Measurements from ENCODE around the gene RNF6. TPM values are rescaled to one million over a fixed set of nuclear protein-coding genes. Genes with fewer than 3 reads are reported as not detected.
A peak's percentile ranks its signal among the peaks of the same experiment; 100 is the strongest.

The RNF6 gene
- total and polyA plus RNA-seq, 4 donors = 14.7 to 32.5 (median 24.7) TPM

GRCh38 chr13:26220575-26220974, 1.5 kb downstream of the RNF6 start:
- no peak for TF ChIP-seq CTCF (IDR thresholded peaks at IDR 0.05; ENCODE audit: control extremely low read depth, extremely low read depth)
- 72 to 88% methylated on average over 2 of the region's 2 CpGs for WGBS, 2 donors
- Histone ChIP-seq H3K4me1 (ENCODE audit: control insufficient read depth in 5 of 5, insufficient read depth in 5 of 5, low read length in 5 of 5) (peaks cover 0 to 11% (median 7%) of the 10 kb centered on the region in 5 donors), H3K4me3 (no peak overlapping the region), H3K27ac (ENCODE audit: low read depth in 1 of 2, low read length in 1 of 2) (no peak overlapping the region), H3K27me3 (ENCODE audit: control insufficient read depth in 3 of 3, insufficient read depth in 3 of 3, low read length in 2 of 3) (no peaks in the 10 kb centered on the region), H3K36me3 (ENCODE audit: control insufficient read depth in 4 of 4, insufficient read depth in 4 of 4, low read length in 4 of 4) (peaks cover 4 to 28% (median 16%) of the 10 kb centered on the region in 4 donors), H3K9me3 (ENCODE audit: control insufficient read depth in 4 of 4, insufficient read depth in 3 of 4, low read length in 3 of 4) (no peaks in the 10 kb centered on the region), H3K9ac (ENCODE audit: insufficient read depth in 1 of 2, low read length in 2 of 2) (peak overlapping the region in 1 of 2 donors; percentile 81)
- DNase-seq = no peak
- no peak for ATAC-seq (ENCODE audit: insufficient read depth, low FRiP score)

- Histone ChIP-seq H3K36me3 (ENCODE audit: control insufficient read depth in 4 of 4, insufficient read depth in 4 of 4, low read length in 4 of 4) (peaks cover 10 to 34% (median 23%) of the 10 kb centered on the region in 4 donors), H3K9ac (ENCODE audit: insufficient read depth in 1 of 2, low read length in 2 of 2) (no peak overlapping the region), H3K4me1 (ENCODE audit: control insufficient read depth in 5 of 5, insufficient read depth in 5 of 5, low read length in 5 of 5) (peaks cover 0 to 11% (median 7%) of the 10 kb centered on the region in 5 donors), H3K27me3 (ENCODE audit: control insufficient read depth in 3 of 3, insufficient read depth in 3 of 3, low read length in 2 of 3) (no peaks in the 10 kb centered on the region), H3K4me3 (no peak overlapping the region), H3K27ac (ENCODE audit: low read depth in 1 of 2, low read length in 1 of 2) (no peak overlapping the region), H3K9me3 (ENCODE audit: control insufficient read depth in 4 of 4, insufficient read depth in 3 of 4, low read length in 3 of 4) (no peaks in the 10 kb centered on the region)
- WGBS, 2 donors = 87 to 88% methylated on average over 1 of the region's 1 CpG
- DNase-seq = no peak
- no peak for ATAC-seq (ENCODE audit: insufficient read depth, low FRiP score)
- TF ChIP-seq CTCF (IDR thresholded peaks at IDR 0.05; ENCODE audit: control extremely low read depth, extremely low read depth) = no peak
These were observed 2.4 kb downstream of the RNF6 start for GRCh38 chr13:26219726-26220125.

- Histone ChIP-seq H3K36me3 (ENCODE audit: control insufficient read depth in 4 of 4, insufficient read depth in 4 of 4, low read length in 4 of 4) (peaks cover 21 to 43% (median 33%) of the 10 kb centered on the region in 4 donors), H3K27ac (ENCODE audit: low read depth in 1 of 2, low read length in 1 of 2) (no peak overlapping the region), H3K27me3 (ENCODE audit: control insufficient read depth in 3 of 3, insufficient read depth in 3 of 3, low read length in 2 of 3) (no peaks in the 10 kb centered on the region), H3K9ac (ENCODE audit: insufficient read depth in 1 of 2, low read length in 2 of 2) (no peak overlapping the region), H3K9me3 (ENCODE audit: control insufficient read depth in 4 of 4, insufficient read depth in 3 of 4, low read length in 3 of 4) (no peaks in the 10 kb centered on the region), H3K4me1 (ENCODE audit: control insufficient read depth in 5 of 5, insufficient read depth in 5 of 5, low read length in 5 of 5) (peaks cover 0 to 9% (median 7%) of the 10 kb centered on the region in 5 donors), H3K4me3 (no peak overlapping the region)
- no peak for TF ChIP-seq CTCF (IDR thresholded peaks at IDR 0.05; ENCODE audit: control extremely low read depth, extremely low read depth)
- ATAC-seq (ENCODE audit: insufficient read depth, low FRiP score) (no peak), DNase-seq (no peak)
- WGBS, 2 donors = 94 to 96% methylated on average over 2 of the region's 2 CpGs
These were observed 6.1 kb downstream of the RNF6 start for GRCh38 chr13:26216042-26216441.

GRCh38 chr13:26213982-26214381, 8.1 kb downstream of the RNF6 start:
- Histone ChIP-seq H3K9ac (ENCODE audit: insufficient read depth in 1 of 2, low read length in 2 of 2) (no peak overlapping the region), H3K9me3 (ENCODE audit: control insufficient read depth in 4 of 4, insufficient read depth in 3 of 4, low read length in 3 of 4) (no peaks in the 10 kb centered on the region), H3K27ac (ENCODE audit: low read depth in 1 of 2, low read length in 1 of 2) (no peak overlapping the region), H3K4me3 (no peak overlapping the region), H3K27me3 (ENCODE audit: control insufficient read depth in 3 of 3, insufficient read depth in 3 of 3, low read length in 2 of 3) (no peaks in the 10 kb centered on the region), H3K36me3 (ENCODE audit: control insufficient read depth in 4 of 4, insufficient read depth in 4 of 4, low read length in 4 of 4) (peaks cover 26 to 42% (median 32%) of the 10 kb centered on the region in 4 donors), H3K4me1 (ENCODE audit: control insufficient read depth in 5 of 5, insufficient read depth in 5 of 5, low read length in 5 of 5) (no peaks in the 10 kb centered on the region)
- WGBS, 2 donors = 90 to 92% methylated on average over 6 of the region's 6 CpGs
- no peak for DNase-seq
- TF ChIP-seq CTCF (IDR thresholded peaks at IDR 0.05; ENCODE audit: control extremely low read depth, extremely low read depth) = no peak
- ATAC-seq (ENCODE audit: insufficient read depth, low FRiP score) = no peak
